NCI-H2171 (cell line): ENCODE measurements around the gene SLC7A5.
"Not testable (repeated sequence)": the region's sequence is repeated elsewhere in the genome, so short reads cannot be mapped to it uniquely, and the experiment has no call there.

Experiments
- DNase-seq: peaks from one replicate; lab custom pipeline; 2025; lab: John Stamatoyannopoulos, UW

SLC7A5 gene

GRCh38 chr16:87822108-87822970 is 47.0 kb downstream of the SLC7A5 start:
- no peak for DNase-seq

DNA sequence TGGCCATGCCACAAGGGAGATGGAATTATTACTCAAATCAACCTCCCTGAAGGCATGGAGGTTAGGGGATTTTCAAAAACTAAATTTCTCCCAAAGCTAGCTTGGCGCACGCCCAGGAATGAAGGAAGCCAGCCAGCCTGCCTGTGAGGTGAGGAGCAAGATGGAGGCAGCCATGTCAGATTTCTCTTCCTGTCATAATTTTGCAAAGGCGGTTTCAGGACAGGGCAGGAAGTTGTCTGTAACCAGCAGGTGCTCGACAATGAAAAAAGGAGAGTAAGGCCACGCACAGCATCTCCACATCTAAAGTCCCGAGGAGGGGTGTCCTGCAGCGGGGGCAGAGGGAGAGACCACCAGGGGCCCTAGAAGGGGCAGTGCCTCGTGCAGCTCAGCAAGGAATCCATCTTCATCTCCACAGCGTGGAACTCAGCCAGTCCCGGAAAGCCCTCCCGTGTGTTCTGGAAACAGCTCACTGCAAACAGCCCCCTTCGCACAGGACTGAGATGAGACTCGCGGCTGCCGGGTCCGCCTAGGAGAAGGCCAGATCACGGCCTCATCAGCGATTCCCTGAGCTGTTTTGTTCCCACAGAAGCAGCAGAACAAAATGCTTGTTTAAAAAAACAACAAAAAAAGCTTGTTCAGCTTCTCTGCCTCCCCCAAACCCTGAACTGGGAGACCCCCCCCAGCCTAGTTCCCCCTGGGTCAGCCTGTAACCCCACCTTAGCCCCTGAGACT is 47.8 kb downstream of the SLC7A5 start:
- no peak for DNase-seq

GRCh38 chr16:87819983-87820382 is 49.3 kb downstream of the SLC7A5 start:
- no peak for DNase-seq

- DNase-seq, result no peak
Observed at GRCh38 chr16:87819282-87819681, 50.0 kb downstream of the SLC7A5 start.

GRCh38 chr16:87818533-87819161 is 50.7 kb downstream of the SLC7A5 start:
- DNase-seq, result no peak

DNA sequence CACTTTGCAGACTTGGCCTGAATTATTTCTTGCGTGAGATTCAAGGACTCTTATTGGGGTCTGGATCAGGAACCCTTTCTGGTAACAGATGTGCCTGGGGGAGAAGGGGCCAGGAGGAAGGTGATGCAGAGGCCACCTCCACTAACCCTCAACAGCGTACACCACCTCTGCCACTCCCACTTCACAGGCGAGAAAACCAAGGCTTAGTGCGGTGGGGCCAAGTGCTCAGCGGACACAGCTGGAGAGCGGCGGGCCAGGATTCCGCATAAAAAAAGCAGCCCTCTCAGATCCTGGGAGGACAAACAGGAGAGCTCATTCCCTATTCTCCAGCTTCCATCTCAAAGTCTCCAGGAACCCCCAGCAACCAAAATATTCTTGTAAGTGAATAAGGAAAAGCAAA is 51.4 kb downstream of the SLC7A5 start:
- DNase-seq, result no peak

GRCh38 chr16:87817370-87817769 is 51.9 kb downstream of the SLC7A5 start:
- not testable (repeated sequence) for DNase-seq

- no peak for DNase-seq
Observed at GRCh38 chr16:87816507-87817100, 52.7 kb downstream of the SLC7A5 start.

- DNase-seq, result no peak
Observed at GRCh38 chr16:87815567-87815966, 53.7 kb downstream of the SLC7A5 start.

DNA sequence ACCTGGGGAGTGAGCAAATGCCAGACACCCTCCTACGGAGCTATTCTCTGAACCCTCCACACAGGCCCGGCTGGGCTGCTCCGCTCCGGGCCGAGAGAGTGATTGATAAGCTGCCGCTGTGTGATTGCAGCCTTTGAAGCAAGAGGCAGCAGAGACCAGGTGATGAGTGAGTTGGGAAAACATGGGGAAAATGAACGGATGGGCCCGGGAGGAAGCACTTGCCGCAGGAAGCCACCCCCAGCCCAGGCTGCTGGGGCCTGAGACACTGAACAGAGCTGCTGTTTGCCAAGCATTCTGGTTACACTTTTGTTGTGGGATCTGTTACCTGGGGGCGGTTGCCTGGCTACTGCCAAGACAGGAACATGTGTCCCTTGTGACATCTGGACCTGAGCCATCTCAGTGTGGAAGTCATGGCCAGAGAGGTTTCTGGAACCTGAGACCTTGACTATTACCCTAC is 57.1 kb downstream of the SLC7A5 start:
- no peak for DNase-seq

GRCh38 chr16:87811454-87811853 is 57.9 kb downstream of the SLC7A5 start:
- DNase-seq, result not testable (repeated sequence)

GRCh38 chr16:87809150-87809902 is 60.0 kb downstream of the SLC7A5 start:
- DNase-seq, result no peak

DNA sequence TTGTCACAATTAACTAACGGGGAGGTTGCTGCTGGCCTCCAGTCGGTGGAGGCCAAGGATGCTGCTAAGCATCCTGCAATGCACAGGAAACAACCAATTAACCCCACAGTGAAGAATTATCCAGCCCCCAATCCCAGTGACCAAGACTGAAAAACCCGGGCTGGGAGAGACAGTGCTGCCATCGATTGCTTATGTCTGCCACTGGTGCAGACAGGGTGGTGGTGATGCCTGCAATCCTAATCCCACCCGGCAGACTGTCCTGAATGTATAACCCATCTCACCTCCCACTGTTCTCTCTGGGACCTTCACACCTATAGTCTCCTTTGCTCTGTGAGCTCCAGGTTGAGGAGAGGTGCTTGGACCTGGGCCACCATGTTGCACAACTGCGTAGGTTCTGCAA is 61.2 kb downstream of the SLC7A5 start:
- DNase-seq, result no peak

- peak; percentile 99 for DNase-seq
Observed at GRCh38 chr16:87806641-87807546, 62.4 kb downstream of the SLC7A5 start.

DNA sequence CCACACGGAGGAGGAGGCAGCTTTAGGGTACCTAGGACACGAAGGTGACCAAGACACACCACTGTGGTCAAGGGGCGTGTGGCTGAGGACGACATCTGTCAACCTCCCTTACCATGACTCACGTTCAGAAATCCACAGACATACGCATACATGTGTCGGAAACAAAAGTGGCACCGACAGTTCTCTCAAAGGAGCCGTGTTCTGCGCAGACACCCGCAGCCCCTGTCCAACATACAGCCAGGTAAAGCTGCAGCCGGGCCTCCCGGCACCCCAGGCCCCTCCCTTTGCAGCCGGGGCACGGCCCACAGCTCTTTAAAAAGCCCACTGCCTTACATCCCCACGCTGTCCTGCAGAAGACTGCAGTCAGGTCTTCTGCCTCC is 63.1 kb downstream of the SLC7A5 start:
- no peak for DNase-seq

- DNase-seq, result no peak
Observed at GRCh38 chr16:87803385-87803784, 65.9 kb downstream of the SLC7A5 start.

- DNase-seq, result no peak
Observed at GRCh38 chr16:87802670-87803069, 66.6 kb downstream of the SLC7A5 start.

- DNase-seq, result no peak
Observed at GRCh38 chr16:87801679-87802259, 67.5 kb downstream of the SLC7A5 start.

DNA sequence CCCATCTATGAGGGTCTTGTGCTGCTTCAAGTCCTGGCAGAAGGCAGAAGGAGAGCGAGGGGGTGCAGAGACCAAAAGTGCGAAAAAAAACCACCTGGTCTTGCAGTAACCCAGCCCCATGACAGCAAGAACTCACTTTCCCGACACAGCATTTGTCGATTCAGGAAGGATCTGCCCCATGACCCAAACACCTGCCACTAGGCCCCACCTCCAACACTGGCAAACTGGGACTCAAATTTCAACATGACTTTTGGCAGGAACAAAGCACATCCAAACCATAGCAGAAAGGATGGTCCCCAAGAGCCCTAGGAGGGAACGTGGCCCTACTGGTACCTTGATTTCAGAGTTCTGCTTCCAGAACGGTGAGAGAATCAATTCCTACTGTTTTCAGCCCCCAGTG is 68.8 kb downstream of the SLC7A5 start:
- peak; percentile 38 for DNase-seq

DNA sequence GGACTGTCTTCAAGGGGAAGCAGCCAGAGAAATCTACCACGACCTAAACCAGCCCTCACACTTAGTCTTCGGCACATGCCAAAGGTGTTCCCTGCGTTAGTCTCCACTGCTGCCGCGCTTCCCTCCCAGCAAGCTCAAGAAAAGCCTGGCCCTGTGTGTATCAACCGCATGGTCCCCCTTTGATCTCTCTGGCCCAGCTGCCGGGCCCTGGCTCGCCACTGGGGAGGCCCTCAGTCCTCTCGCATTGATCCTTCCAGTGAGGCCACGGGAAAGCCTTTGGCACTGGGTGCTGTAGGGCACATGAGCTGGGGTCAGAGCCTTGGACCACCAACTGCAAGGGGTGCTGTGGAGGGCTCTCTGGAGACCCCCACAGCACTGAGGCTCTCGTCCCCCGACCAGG is 74.0 kb downstream of the SLC7A5 start:
- no peak for DNase-seq
